ENCODE results near the gene LRRK1. TPM values are rescaled to one million over a fixed set of nuclear protein-coding genes. Genes with fewer than 3 reads are reported as not detected.

The LRRK1 gene
- total RNA-seq, 1 experiment from 2014 or later, result 7.6 TPM

DNA sequence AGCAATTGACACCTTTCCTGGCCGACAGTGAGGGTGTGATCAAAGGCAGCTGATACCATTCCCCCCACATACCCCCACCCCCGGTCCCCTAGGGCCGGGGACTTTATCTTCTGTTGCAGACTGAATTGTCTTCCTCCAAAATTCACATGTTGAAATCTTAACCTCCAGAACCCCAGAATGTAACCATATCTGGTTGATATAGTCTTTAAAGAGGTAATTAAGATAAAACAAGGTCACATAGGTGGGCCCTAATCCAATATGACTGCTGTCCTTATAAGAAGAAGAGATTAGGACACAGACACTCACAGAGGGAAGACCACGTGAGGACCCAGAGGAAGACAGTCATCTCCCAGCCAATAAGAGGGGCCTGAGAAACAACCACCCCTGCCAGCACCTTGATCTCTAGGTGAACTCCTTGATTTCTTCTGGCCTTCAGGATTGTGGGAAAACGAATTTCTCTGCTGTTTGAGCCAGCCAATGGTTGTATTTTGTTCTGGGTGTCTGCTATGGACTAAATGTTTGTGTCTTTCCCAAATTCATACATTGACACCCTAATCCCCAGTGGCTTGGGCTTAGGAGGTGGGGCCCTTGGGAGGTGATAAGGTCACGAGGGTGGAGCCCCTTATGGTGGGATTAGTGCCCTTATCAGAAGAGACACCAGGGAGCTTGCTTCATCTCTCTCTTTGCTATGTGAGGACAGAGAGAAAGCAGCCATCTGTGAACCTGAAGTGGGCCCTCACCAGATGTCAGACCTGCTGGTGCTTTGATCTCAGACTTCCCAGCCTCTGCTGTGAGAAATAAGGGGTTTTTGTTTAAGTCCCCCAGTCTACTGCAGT lies 188.7 kb downstream of the LRRK1 start:
- POLR2A ChIA-PET, result no interaction called here
- H3K9me3 Mint-ChIP-seq, result peaks cover 7% of the 10 kb centered on the region; the same call in 1 of the 2 replicates
- DNase-seq (ENCODE audit: low spot score) (no peak), ATAC-seq (no peak)
- no peaks in the 10 kb centered on the region; the same call in 1 of the 2 replicates for H3K36me3 Mint-ChIP-seq
- H3K4me3 Mint-ChIP-seq, result no peak overlapping the region
- peaks cover 15% of the 10 kb centered on the region for H3K4me1 Mint-ChIP-seq
- no peak overlapping the region for H3K27ac Mint-ChIP-seq
- TF ChIP-seq, protein P1, sequence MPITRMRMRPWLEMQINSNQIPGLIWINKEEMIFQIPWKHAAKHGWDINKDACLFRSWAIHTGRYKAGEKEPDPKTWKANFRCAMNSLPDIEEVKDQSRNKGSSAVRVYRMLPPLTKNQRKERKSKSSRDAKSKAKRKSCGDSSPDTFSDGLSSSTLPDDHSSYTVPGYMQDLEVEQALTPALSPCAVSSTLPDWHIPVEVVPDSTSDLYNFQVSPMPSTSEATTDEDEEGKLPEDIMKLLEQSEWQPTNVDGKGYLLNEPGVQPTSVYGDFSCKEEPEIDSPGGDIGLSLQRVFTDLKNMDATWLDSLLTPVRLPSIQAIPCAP (CRISPR knock-in tag; IDR thresholded peaks at IDR 0.05), result no peak
- no peak for TF ChIP-seq SOX15 (CRISPR knock-in tag; IDR thresholded peaks at IDR 0.05)
- CTCF ChIA-PET, result no interaction called here
- no peaks in the 10 kb centered on the region for H3K27me3 Mint-ChIP-seq (ENCODE audit: low read depth)

DNA sequence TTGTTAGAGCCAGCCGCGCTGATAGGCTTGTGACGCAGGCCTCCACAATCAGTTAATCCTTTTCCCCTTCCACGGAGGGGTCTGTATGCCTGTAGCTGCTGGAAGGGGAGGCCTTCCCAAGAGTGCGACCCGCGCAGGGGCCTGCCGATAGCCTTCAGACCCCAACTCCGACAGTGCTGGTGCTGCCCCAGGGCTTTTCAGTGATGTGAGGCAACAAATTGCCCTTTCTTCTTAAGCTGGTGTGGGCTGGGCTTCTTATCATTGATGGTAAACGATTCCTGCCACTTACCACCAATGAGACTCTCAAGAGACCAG lies 189.3 kb downstream of the LRRK1 start:
- POLR2A ChIA-PET, result no interaction called here
- Mint-ChIP-seq H3K27me3 (ENCODE audit: low read depth) (no peaks in the 10 kb centered on the region), H3K36me3 (no peaks in the 10 kb centered on the region; the same call in 1 of the 2 replicates)

DNA sequence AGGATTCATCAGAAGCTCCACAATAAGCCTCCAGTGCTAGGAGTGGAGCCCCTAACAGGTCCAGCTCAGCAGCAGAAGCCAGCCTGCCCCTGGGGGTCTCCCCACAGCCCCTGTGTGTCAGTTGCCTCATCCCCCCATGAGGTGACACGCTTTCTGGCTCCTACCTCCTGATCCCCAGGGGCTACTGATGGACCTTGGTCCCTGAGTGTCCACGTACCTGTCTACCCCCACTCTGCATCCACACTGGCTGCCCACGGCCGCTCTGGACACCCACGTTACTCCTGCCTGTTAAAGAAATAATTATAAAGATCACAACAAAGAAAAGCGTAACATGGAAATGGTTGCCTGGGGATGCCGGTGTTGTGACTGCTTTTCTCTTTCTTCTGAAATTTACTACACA lies 189.6 kb downstream of the LRRK1 start:
- no peaks in the 10 kb centered on the region for H3K27me3 Mint-ChIP-seq (ENCODE audit: low read depth)
- ATAC-seq (no peak), DNase-seq (ENCODE audit: low spot score) (no peak)
- POLR2A ChIA-PET, result no interaction called here
- CTCF ChIA-PET, result no interaction called here
- TF ChIP-seq, protein P2, sequence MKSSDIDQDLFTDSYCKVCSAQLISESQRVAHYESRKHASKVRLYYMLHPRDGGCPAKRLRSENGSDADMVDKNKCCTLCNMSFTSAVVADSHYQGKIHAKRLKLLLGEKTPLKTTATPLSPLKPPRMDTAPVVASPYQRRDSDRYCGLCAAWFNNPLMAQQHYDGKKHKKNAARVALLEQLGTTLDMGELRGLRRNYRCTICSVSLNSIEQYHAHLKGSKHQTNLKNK (CRISPR knock-in tag; IDR thresholded peaks at IDR 0.05), result no peak
- TF ChIP-seq, protein P3, sequence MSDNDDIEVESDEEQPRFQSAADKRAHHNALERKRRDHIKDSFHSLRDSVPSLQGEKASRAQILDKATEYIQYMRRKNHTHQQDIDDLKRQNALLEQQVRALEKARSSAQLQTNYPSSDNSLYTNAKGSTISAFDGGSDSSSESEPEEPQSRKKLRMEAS (CRISPR knock-in tag; IDR thresholded peaks at IDR 0.05), result no peak
- TF ChIP-seq, protein P4, sequence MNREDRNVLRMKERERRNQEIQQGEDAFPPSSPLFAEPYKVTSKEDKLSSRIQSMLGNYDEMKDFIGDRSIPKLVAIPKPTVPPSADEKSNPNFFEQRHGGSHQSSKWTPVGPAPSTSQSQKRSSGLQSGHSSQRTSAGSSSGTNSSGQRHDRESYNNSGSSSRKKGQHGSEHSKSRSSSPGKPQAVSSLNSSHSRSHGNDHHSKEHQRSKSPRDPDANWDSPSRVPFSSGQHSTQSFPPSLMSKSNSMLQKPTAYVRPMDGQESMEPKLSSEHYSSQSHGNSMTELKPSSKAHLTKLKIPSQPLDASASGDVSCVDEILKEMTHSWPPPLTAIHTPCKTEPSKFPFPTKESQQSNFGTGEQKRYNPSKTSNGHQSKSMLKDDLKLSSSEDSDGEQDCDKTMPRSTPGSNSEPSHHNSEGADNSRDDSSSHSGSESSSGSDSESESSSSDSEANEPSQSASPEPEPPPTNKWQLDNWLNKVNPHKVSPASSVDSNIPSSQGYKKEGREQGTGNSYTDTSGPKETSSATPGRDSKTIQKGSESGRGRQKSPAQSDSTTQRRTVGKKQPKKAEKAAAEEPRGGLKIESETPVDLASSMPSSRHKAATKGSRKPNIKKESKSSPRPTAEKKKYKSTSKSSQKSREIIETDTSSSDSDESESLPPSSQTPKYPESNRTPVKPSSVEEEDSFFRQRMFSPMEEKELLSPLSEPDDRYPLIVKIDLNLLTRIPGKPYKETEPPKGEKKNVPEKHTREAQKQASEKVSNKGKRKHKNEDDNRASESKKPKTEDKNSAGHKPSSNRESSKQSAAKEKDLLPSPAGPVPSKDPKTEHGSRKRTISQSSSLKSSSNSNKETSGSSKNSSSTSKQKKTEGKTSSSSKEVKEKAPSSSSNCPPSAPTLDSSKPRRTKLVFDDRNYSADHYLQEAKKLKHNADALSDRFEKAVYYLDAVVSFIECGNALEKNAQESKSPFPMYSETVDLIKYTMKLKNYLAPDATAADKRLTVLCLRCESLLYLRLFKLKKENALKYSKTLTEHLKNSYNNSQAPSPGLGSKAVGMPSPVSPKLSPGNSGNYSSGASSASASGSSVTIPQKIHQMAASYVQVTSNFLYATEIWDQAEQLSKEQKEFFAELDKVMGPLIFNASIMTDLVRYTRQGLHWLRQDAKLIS (CRISPR knock-in tag; IDR thresholded peaks at IDR 0.05; ENCODE audit: borderline replicate concordance), result no peak
- TF ChIP-seq, protein P1 (CRISPR knock-in tag; IDR thresholded peaks at IDR 0.05), result no peak
- TF ChIP-seq MXD4 (CRISPR knock-in tag; IDR thresholded peaks at IDR 0.05; ENCODE audit: borderline replicate concordance) (no peak), OVOL2 (CRISPR knock-in tag; IDR thresholded peaks at IDR 0.05; ENCODE audit: borderline replicate concordance) (no peak)
- TF ChIP-seq, protein P5, sequence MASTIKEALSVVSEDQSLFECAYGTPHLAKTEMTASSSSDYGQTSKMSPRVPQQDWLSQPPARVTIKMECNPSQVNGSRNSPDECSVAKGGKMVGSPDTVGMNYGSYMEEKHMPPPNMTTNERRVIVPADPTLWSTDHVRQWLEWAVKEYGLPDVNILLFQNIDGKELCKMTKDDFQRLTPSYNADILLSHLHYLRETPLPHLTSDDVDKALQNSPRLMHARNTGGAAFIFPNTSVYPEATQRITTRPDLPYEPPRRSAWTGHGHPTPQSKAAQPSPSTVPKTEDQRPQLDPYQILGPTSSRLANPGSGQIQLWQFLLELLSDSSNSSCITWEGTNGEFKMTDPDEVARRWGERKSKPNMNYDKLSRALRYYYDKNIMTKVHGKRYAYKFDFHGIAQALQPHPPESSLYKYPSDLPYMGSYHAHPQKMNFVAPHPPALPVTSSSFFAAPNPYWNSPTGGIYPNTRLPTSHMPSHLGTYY (CRISPR knock-in tag; IDR thresholded peaks at IDR 0.05), result no peak
- no peak overlapping the region for H3K27ac Mint-ChIP-seq
- H3K9me3 Mint-ChIP-seq, result peaks cover 3% of the 10 kb centered on the region; the same call in 1 of the 2 replicates
- H3K4me3 Mint-ChIP-seq, result no peak overlapping the region
- no peaks in the 10 kb centered on the region; the same call in 1 of the 2 replicates for H3K36me3 Mint-ChIP-seq
- peaks cover 16% of the 10 kb centered on the region for H3K4me1 Mint-ChIP-seq

More for the DNA sequence above, 189.3 kb downstream of the LRRK1 start:
- TF ChIP-seq OVOL2 (CRISPR knock-in tag; IDR thresholded peaks at IDR 0.05; ENCODE audit: borderline replicate concordance) (no peak), ZNF263 (CRISPR knock-in tag; IDR thresholded peaks at IDR 0.05; ENCODE audit: low read depth) (no peak), NFE2L1 (CRISPR knock-in tag; IDR thresholded peaks at IDR 0.05) (no peak), GTF2I (CRISPR knock-in tag; conservative IDR thresholded peaks at IDR 0.05) (no peak), NFYB (CRISPR knock-in tag; conservative IDR thresholded peaks at IDR 0.05; ENCODE audit: low read depth) (no peak)
- TF ChIP-seq, protein P6, sequence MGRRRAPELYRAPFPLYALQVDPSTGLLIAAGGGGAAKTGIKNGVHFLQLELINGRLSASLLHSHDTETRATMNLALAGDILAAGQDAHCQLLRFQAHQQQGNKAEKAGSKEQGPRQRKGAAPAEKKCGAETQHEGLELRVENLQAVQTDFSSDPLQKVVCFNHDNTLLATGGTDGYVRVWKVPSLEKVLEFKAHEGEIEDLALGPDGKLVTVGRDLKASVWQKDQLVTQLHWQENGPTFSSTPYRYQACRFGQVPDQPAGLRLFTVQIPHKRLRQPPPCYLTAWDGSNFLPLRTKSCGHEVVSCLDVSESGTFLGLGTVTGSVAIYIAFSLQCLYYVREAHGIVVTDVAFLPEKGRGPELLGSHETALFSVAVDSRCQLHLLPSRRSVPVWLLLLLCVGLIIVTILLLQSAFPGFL (CRISPR knock-in tag; IDR thresholded peaks at IDR 0.05; ENCODE audit: borderline replicate concordance), result no peak
- TF ChIP-seq, protein P5 (CRISPR knock-in tag; IDR thresholded peaks at IDR 0.05), result no peak
- TF ChIP-seq, protein P7, sequence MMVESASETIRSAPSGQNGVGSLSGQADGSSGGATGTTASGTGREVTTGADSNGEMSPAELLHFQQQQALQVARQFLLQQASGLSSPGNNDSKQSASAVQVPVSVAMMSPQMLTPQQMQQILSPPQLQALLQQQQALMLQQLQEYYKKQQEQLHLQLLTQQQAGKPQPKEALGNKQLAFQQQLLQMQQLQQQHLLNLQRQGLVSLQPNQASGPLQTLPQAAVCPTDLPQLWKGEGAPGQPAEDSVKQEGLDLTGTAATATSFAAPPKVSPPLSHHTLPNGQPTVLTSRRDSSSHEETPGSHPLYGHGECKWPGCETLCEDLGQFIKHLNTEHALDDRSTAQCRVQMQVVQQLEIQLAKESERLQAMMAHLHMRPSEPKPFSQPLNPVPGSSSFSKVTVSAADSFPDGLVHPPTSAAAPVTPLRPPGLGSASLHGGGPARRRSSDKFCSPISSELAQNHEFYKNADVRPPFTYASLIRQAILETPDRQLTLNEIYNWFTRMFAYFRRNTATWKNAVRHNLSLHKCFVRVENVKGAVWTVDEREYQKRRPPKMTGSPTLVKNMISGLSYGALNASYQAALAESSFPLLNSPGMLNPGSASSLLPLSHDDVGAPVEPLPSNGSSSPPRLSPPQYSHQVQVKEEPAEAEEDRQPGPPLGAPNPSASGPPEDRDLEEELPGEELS (CRISPR knock-in tag; IDR thresholded peaks at IDR 0.05), result no peak
- Mint-ChIP-seq H3K9me3 (peaks cover 5% of the 10 kb centered on the region; the same call in 1 of the 2 replicates), H3K27ac (no peak overlapping the region), H3K4me1 (peaks cover 15% of the 10 kb centered on the region), H3K4me3 (no peak overlapping the region)
- no peak for DNase-seq (ENCODE audit: low spot score)
- ATAC-seq, result no peak
- CTCF ChIA-PET, result no interaction called here

All from WTC11 (cell line).